GM23338 (cell line): ENCODE results near the gene RAB31. TPM values are rescaled to one million over a fixed set of nuclear protein-coding genes. Genes with fewer than 3 reads are reported as not detected.

Experiments
- ATAC-seq: fragments of 200-7000 bp; cut with Tn5 transposase; 3 replicates; pipeline ENCODE4 v1.9.1; 2020
- DNase-seq: peaks from one replicate; pipeline ENCODE4 v3.0.0-alpha.2; 2015; ENCODE audit warnings: low spot score
- H2AFZ ChIP-seq: fragments of 200-600 bp; sonication (generic); 2 replicates; pipeline ENCODE4 v1.8.0; 2016; ENCODE audit warnings: antibody characterized with exemption, mild to moderate bottlenecking, moderate library complexity
- H3F3A ChIP-seq: fragments of 200-600 bp; sonication (generic); replicated peaks from 2 replicates; pipeline ENCODE4 v1.8.0; 2017; ENCODE audit warnings: antibody characterized with exemption, mixed run types, low read depth
- H3K27ac ChIP-seq: fragments of 200-600 bp; sonication (generic); 2 replicates; pipeline ENCODE4 v1.6.1; 2016; ENCODE audit warnings: low read depth
- H3K27me3 ChIP-seq: fragments of 200-600 bp; sonication (generic); 2 replicates; pipeline ENCODE4 v1.8.0; 2016; ENCODE audit warnings: mild to moderate bottlenecking, mixed run types, moderate library complexity; ENCODE audit not compliant: insufficient read depth
- H3K36me3 ChIP-seq: fragments of 200-600 bp; sonication (generic); 2 replicates; pipeline ENCODE4 v1.8.0; 2016; ENCODE audit warnings: mild to moderate bottlenecking; ENCODE audit not compliant: insufficient read depth
- H3K4me1 ChIP-seq: fragments of 200-600 bp; sonication (generic); 2 replicates; pipeline ENCODE4 v1.8.0; 2016; ENCODE audit warnings: mild to moderate bottlenecking, moderate library complexity; ENCODE audit not compliant: insufficient read depth
- H3K4me2 ChIP-seq: fragments of 200-600 bp; sonication (generic); 2 replicates; pipeline ENCODE4 v1.7.1; 2017; ENCODE audit warnings: mixed run types
- H3K4me3 ChIP-seq: fragments of 200-600 bp; sonication (generic); 2 replicates; pipeline ENCODE4 v1.6.1; 2016; ENCODE audit warnings: mixed run types
- H3K79me2 ChIP-seq: fragments of 200-600 bp; sonication (generic); replicated peaks from 2 replicates; pipeline ENCODE4 v1.8.0; 2017; ENCODE audit warnings: mild to moderate bottlenecking; ENCODE audit not compliant: insufficient read depth
- H3K9me2 ChIP-seq: fragments of 200-600 bp; sonication (generic); 2 replicates; pipeline ENCODE4 v1.8.0; 2017; ENCODE audit not compliant: insufficient read depth
- H4K20me1 ChIP-seq: fragments of 200-600 bp; sonication (generic); replicated peaks from 2 replicates; pipeline ENCODE4 v1.8.0; 2017; ENCODE audit warnings: mild to moderate bottlenecking; ENCODE audit not compliant: insufficient read depth
- H3K27ac Mint-ChIP-seq: 2 replicates; pipeline ENCODE4 v1.8.0; 2020; ENCODE audit warnings: inconsistent platforms, mild to moderate bottlenecking, moderate library complexity, mixed read lengths
- H3K27me3 Mint-ChIP-seq: 3 replicates; pipeline ENCODE4 v1.8.0; 2022; ENCODE audit warnings: low read depth, mild to moderate bottlenecking, moderate library complexity, mixed read lengths, inconsistent platforms; ENCODE audit not compliant: insufficient read depth, poor library complexity
- H3K36me3 Mint-ChIP-seq: 3 replicates; pipeline ENCODE4 v1.8.0; 2021; ENCODE audit warnings: low read depth, mild to moderate bottlenecking, inconsistent platforms, moderate library complexity, mixed read lengths
- H3K4me1 Mint-ChIP-seq: 3 replicates; pipeline ENCODE4 v1.8.0; 2020; ENCODE audit warnings: mild to moderate bottlenecking, inconsistent platforms, mixed read lengths
- H3K4me3 Mint-ChIP-seq: 3 replicates; pipeline ENCODE4 v1.8.0; 2021; ENCODE audit warnings: moderate library complexity, mild to moderate bottlenecking, inconsistent platforms, mixed read lengths
- H3K9me3 Mint-ChIP-seq: 3 replicates; pipeline ENCODE4 v1.8.0; 2020; ENCODE audit warnings: moderate library complexity, mild to moderate bottlenecking, inconsistent platforms, mixed read lengths
- CREB1 ChIP-seq: fragments of 250-450 bp; sonication (Bioruptor Pico); IDR thresholded peaks from 2 replicates; pipeline ENCODE4 v1.5.0; 2020; ENCODE audit warnings: low read depth, mild to moderate bottlenecking, moderate library complexity
- CTCF ChIP-seq, 2 experiments: fragments of 200-600 bp in 1 of 2; sonication (generic) in 1 of 2; conservative IDR thresholded peaks; 2 replicates each; pipeline versions ENCODE4 v1.5.1 to v1.6.1; 2016 to 2017; ENCODE audit warnings: antibody characterized with exemption in 2 of 2, low read depth in 2 of 2, mild to moderate bottlenecking in 2 of 2, moderate library complexity in 1 of 2
- ETS1 ChIP-seq: IDR thresholded peaks from 2 replicates; pipeline ENCODE4 v1.6.1; 2016; ENCODE audit warnings: antibody characterized with exemption
- EZH2phosphoT487 ChIP-seq: fragments of 200-600 bp; sonication (generic); IDR thresholded peaks from one replicate; pipeline ENCODE4 v1.8.1; 2018; ENCODE audit warnings: antibody characterized with exemption; ENCODE audit not compliant: unreplicated experiment
- JUNB ChIP-seq: IDR thresholded peaks from one replicate; pipeline ENCODE4 v1.6.1; 2016; ENCODE audit warnings: antibody characterized with exemption; ENCODE audit not compliant: unreplicated experiment
- REST ChIP-seq: IDR thresholded peaks from one replicate; pipeline ENCODE4 v1.6.1; 2018; ENCODE audit warnings: antibody characterized with exemption; ENCODE audit not compliant: unreplicated experiment
- STAT1 ChIP-seq: IDR thresholded peaks from one replicate; pipeline ENCODE4 v1.6.1; 2016; ENCODE audit warnings: antibody characterized with exemption; ENCODE audit not compliant: unreplicated experiment
- ZNF114 ChIP-seq: fragments of 250-450 bp; sonication (Bioruptor Pico); IDR thresholded peaks from 2 replicates; pipeline ENCODE4 v1.5.0; 2020; ENCODE audit warnings: mild to moderate bottlenecking, moderate library complexity
- ZNF462 ChIP-seq: fragments of 250-450 bp; sonication (Bioruptor Pico); IDR thresholded peaks from 2 replicates; pipeline ENCODE4 v1.5.0; 2020; ENCODE audit warnings: mild to moderate bottlenecking, moderate library complexity
- polyA plus RNA-seq: library from polyadenylated mRNA; unstranded; fragments of >200 nt; fragmentation: Nextera tagmentation; extraction: Ambion mirVana; gene quantifications from 2 replicates; pipeline ENCODE4 v1.2.1, GENCODE V29; 2016
- total RNA-seq: library from RNA; depleted of rRNA; stranded (reverse); fragments of >200 nt; shearing (Covaris generic); gene quantifications from 2 replicates; pipeline ENCODE4 v1.2.3, GENCODE V29; 2014

The RAB31 gene
- total and polyA plus RNA-seq, 2 experiments from 2014 or later, result 33.8 to 46.1 TPM

DNA sequence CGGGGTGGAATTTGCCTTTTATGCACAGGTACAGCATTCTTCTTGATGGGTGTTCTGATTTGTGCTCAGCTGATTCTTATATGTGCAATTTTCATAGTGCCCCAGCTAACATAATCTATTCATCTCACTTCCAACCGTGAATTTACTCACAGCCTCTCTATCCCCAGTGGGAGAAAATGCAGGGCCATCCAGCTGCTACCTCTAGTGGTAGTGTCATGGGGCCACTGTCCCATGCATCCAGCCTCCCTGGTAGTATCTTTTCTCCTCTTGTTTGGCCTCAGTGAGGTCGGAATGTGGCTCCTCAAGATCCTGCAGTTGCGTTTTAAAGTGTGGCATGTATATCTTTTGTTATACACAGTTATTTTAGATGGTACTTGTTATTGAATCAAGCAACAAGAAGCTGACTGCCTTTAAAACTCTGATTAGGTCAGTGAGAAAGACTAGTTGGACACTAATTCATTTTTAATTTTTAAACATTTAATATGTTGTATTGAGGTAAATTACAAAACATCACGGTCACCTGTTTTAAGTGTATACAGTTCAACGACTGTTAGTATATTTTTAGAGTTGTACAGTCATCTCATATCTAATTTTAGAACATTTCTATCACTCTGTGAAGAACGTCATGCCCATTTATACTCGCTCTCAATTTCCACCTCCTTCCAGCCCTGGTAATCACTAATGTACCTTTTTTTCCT, 109.8 kb downstream of the RAB31 start (continued):
- TF ChIP-seq ZNF462 (no peak), JUNB (no peak)

DNA sequence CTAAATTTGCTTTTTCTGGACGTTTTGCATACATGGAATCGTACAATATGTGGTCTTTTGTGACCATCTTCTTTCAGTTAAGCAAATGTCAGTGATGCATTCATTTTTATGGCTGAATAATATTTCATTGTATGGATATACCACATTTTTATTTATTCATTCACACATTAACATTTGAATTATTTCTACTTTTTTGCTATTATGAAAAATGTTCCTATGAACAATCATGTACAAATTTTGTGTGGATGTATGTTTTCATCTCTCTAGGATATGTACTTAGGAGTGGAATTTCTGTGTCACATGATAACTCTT, 110.3 kb downstream of the RAB31 start:
- ATAC-seq (no peak), DNase-seq (no peak)
- Histone ChIP-seq H3K36me3 (no peaks in the 10 kb centered on the region; the same call in 1 of the 2 replicates), H2AFZ (no peak overlapping the region), H3K27ac (no peak overlapping the region), H3K4me1 (no peaks in the 10 kb centered on the region), H3F3A (no peaks in the 10 kb centered on the region), H3K79me2 (no peaks in the 10 kb centered on the region), H3K9me2 (no peaks in the 10 kb centered on the region), H3K4me2 (no peak overlapping the region), H4K20me1 (no peaks in the 10 kb centered on the region), H3K4me3 (no peak overlapping the region), H3K27me3 (no peaks in the 10 kb centered on the region)
- Mint-ChIP-seq H3K27me3 (no peaks in the 10 kb centered on the region), H3K4me1 (no peaks in the 10 kb centered on the region; the same call in 2 of the 3 replicates), H3K4me3 (no peak overlapping the region), H3K27ac (no peak overlapping the region), H3K36me3 (peaks cover 14% of the 10 kb centered on the region), H3K9me3 (0 out of 3 replicates have a peak, but pooled peaks cover 3% of the 10 kb centered on the region)
- TF ChIP-seq JUNB (no peak), CREB1 (CRISPR knock-in tag) (no peak), ZNF114 (CRISPR knock-in tag) (no peak), EZH2phosphoT487 (no peak), REST (no peak), STAT1 (no peak), ETS1 (no peak), CTCF (conservative IDR thresholded peaks at IDR 0.05; ENCODE audit: low read depth in 2 of 2) (no peak)
